HG02678 (cell line): ENCODE data around the gene FREY1.
A peak's percentile ranks its signal among the peaks of the same experiment; 100 is the strongest.

Experiments used
- ATAC-seq: cut with Tn5 transposase; IDR thresholded peaks from one replicate; pipeline ENCODE4 v1.9.1; 2021; ENCODE audit warnings: mild to moderate bottlenecking, moderate library complexity; ENCODE audit not compliant: unreplicated experiment

The FREY1 gene

GRCh38 chr11:45895553-45896259 is 11.4 kb downstream of the FREY1 start:
- ATAC-seq = no peak

- no peak for ATAC-seq
Observed at GRCh38 chr11:45894555-45895247, 12.4 kb downstream of the FREY1 start.

GRCh38 chr11:45892856-45893255 is 14.2 kb downstream of the FREY1 start:
- ATAC-seq = no peak

DNA sequence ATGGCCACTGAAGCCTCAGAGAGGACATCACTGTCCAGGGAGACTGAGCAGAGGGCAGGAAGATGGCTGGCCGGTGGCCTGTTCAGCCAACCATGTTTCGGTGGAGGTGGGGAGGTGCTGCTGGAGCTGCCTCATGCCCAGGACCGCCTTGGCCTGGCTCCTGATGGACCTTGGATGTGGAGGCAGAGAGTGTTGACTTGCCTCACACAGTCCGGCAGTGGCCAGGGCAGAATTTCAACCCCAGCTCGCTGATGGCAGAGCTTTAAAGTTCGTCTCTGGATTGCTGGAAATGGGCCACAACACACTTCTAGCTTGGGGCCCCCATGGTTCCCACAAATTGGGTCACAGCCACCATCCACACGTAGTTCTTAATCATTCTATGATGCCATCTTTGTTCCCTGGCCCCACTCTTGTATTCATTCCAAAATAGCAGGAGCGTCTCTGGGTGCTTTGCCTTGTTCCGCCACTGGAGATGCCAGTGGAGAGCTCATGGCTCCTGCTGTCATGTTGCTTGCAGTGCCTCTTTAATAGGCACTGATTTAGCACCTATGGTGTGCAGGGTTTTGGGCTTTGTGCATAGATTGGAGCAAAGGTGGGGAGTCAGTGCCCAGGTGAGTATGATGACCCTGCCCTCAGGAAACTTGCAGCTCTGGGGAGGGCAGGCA is 16.1 kb downstream of the FREY1 start:
- ATAC-seq = no peak

GRCh38 chr11:45889966-45890365 is 17.1 kb downstream of the FREY1 start:
- no peak for ATAC-seq

- no peak for ATAC-seq
Observed at GRCh38 chr11:45889555-45889954, 17.5 kb downstream of the FREY1 start.

DNA sequence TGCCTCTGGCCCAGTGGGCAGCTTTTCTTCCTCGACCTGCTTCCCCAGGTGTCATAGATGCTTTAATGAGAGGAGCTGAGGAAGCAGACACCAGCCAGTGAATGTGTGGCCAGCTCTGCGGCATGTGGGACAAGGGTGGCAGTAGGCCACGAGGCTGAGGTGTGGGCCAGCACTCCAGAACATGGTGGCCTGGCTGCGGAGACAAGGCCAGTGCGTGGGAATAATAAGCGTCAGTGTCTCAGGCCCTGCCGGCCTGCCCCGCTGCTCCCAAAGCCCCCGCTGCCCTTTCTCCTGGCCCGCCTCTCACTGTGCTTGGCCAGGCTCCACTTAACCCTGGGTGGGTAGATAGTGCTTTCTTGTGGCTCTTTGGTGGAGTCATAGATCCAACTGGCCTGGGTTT is 19.5 kb downstream of the FREY1 start:
- no peak for ATAC-seq

DNA sequence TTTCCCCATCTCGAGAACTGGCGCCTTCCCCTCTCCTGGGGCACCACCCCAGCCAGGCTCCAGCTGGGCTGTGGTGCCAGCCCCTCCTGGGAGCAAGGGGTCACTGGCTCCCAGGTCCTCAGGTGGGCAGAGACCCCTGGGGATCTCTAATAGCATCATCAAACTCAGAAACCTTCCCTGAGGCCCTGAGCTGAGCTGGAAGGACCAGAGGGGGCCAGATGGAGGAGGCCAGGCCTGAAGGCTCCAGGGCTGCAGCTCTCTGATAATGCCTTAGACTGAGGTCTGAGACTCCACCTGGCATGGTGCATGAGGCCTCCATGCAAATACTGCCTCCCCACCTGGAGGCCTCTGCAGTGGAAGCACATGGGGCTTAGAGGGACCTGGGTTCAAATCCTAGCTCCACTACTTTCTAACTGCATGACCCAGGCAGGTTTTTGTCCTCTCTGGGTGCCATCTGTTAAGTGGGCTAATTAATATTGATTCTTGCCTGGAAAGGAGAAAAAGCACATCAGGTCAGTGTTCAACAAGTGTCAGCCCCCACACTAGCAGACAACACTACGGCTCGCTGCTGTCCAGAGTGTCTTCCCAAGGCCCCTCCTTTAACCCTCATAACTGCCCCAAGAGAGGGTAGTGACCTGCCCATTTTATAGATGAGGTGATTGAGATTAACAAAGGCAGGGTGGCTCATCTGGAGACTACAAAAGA is 20.1 kb downstream of the FREY1 start:
- ATAC-seq = no peak

- no peak for ATAC-seq
Observed at GRCh38 chr11:45885921-45886721, 20.9 kb downstream of the FREY1 start.

DNA sequence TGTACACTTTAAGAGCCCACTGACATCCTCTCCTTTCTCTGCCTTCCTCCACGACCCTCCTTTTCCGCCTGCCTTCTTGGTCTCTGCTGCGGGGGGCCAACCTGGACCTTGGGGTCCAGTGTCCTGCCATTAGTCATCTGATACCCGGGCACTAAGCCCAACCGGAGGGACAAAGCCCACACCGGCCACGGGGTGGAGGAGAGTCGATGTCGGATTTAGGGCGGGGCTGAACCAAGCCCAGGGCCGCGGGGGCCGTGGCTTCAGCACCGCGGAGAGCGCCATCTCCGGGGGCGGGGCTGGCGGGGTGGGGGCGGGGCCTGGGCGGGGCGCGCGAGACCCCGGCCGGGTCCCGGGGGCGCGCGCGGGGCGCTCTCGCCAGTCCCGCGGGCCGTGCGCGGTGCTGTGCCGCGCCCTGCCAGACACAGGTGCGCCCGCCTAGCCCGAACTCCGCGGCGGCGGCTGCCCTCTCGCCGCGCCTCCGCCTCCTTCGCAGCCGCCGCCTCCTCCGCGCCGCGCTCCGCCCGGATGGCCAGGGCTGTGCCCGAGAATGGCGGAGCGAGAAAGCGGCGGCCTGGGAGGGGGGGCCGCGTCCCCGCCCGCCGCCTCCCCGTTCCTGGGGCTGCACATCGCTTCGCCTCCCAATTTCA is 21.7 kb downstream of the FREY1 start, which contains the start of gene MAPK8IP1:
MAPK8IP1 (plus strand) TSS at position 378 of the 647 bp plus-strand sequence; CDS start at position 548, 170 bp downstream.
- ATAC-seq = peak; percentile 76

- no peak for ATAC-seq
Observed at GRCh38 chr11:45884596-45885185, 22.4 kb downstream of the FREY1 start.

- ATAC-seq = no peak
Observed at GRCh38 chr11:45881708-45882368, 25.2 kb downstream of the FREY1 start.

GRCh38 chr11:45880772-45881570 is 26.1 kb downstream of the FREY1 start:
- no peak for ATAC-seq

- no peak for ATAC-seq
Observed at GRCh38 chr11:45879803-45880686, 27.0 kb downstream of the FREY1 start.

DNA sequence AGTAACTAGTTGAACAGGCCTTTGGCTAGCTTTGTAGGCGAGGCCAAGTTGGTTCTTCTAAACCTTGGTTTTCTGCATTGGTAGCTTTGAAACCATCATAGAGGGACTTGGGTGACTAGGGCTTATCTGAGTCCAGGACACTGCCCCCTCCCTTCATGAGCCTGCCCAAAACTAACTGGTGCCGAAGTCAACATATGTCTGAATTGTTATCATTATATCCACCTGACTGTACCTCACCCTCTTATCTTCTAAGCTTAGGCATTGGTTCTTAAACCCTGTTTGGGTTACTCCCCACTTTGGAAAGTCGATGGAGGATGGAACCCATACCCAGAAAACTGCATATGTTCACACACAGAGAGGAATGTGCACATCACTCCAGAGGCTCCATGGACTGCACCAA is 29.2 kb downstream of the FREY1 start:
- ATAC-seq = no peak

DNA sequence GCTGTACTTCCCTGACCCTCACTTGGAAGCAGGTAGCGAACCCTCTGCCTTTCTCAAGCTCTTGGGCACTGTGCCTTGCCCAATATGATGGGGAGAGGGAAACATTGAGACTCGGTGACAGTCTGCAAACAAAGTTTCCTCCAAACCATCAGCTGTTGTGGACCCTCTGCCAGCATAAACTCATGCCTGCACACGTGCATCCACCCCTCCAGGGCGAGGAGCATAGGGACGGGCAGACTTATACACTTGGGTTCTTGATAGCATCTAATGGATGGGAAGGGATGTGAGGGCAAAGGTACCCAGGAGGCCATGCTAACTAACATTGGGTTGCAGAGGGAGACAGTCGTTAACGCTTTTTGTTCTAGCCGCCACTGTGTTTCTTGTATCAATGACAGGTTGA is 29.9 kb downstream of the FREY1 start:
- ATAC-seq = no peak

GRCh38 chr11:45876401-45876800 is 30.7 kb downstream of the FREY1 start:
- ATAC-seq = no peak
